ENCODE data around the gene SCARB1.
"Not testable (repeated sequence)": the region's sequence is repeated elsewhere in the genome, so short reads cannot be mapped to it uniquely, and the experiment has no call there.

Gene SCARB1

DNA sequence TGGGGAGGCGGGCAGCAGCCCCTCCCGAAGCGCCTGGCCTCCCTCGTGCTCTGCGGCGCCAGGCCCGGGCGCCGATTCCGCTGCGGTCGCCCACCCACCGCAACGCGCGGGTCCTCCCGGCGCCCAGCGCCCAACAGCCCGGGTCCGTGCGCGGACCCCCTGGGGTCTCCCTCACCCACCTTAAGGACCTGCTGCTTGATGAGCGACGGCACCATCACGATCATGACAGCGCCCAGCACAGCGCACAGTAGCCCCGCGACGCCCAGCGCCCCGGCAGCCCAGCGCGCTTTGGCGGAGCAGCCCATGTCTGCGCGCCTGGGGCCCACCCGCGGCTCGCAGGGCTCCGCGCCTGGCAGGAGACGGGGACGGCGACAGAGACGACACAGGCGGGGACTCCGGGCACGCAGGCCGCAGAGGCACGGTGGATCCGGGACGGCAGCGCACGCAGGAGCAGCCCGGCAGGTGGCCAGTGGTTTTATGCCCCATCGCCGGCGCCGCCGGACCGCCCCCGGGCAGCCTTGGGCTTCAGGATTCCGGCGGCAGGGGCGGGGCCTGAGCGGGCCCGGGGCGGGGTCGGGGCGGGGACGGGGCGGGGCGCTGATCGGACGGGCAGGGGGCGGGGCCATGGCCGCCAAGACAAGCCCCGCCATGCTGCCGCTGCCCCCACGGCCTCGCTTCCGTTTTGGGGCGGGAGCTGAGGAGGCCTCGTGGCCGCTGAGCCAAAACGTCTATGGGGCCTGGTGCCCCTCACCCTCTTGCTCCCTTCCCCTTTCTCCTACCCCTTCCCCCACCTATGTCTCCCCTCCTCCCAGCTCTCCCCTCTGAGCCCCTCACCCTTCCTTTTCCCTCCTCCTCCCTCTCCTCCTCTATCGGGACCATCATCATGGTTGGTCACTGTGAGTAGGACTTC, at the start of gene SCARB1:
SCARB1 (minus strand) TSS at position 449 of the 910 bp plus-strand sequence; CDS start at position 305, 144 bp downstream.
- peak; percentile 87 for DNase-seq
- Histone ChIP-seq H3K4me2 (ENCODE audit: insufficient read depth, low read length) (peak within 1 kb of the TSS; percentile 91), H3K79me2 (ENCODE audit: insufficient read depth, low read length) (peaks cover 18% of the 10 kb centered on the region), H3K27ac (ENCODE audit: low read length) (peak within 1 kb of the TSS; percentile 87), H3K36me3 (ENCODE audit: insufficient read depth, low read length) (peaks cover 10% of the 10 kb centered on the region), H3K4me3 (ENCODE audit: low read depth in 1 of 2, low read length in 2 of 2) (peak within 1 kb of the TSS; percentile 63 to 88), H3K9ac (ENCODE audit: low read depth, low read length) (peak within 1 kb of the TSS; percentile 78), H4K20me1 (ENCODE audit: insufficient read depth, low read length) (peaks cover 10% of the 10 kb centered on the region; the same call in 1 of the 2 replicates), H3K27me3 (ENCODE audit: insufficient read depth, low read length, poor library complexity) (no peaks in the 10 kb centered on the region), H2AFZ (ENCODE audit: low read depth, low read length) (peak within 1 kb of the TSS; percentile 95), H3K9me3 (ENCODE audit: insufficient read depth, low read length, severe bottlenecking) (no peaks in the 10 kb centered on the region), H3K4me1 (ENCODE audit: insufficient read depth, low read length) (peaks cover 32% of the 10 kb centered on the region)
- TF ChIP-seq EZH2 (IDR thresholded peaks at IDR 0.05; ENCODE audit: borderline replicate concordance, low read depth, low read length, severe bottlenecking) = no peak
- TF ChIP-seq, protein P1, sequence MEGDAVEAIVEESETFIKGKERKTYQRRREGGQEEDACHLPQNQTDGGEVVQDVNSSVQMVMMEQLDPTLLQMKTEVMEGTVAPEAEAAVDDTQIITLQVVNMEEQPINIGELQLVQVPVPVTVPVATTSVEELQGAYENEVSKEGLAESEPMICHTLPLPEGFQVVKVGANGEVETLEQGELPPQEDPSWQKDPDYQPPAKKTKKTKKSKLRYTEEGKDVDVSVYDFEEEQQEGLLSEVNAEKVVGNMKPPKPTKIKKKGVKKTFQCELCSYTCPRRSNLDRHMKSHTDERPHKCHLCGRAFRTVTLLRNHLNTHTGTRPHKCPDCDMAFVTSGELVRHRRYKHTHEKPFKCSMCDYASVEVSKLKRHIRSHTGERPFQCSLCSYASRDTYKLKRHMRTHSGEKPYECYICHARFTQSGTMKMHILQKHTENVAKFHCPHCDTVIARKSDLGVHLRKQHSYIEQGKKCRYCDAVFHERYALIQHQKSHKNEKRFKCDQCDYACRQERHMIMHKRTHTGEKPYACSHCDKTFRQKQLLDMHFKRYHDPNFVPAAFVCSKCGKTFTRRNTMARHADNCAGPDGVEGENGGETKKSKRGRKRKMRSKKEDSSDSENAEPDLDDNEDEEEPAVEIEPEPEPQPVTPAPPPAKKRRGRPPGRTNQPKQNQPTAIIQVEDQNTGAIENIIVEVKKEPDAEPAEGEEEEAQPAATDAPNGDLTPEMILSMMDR (IDR thresholded peaks at IDR 0.05; ENCODE audit: borderline replicate concordance, extremely low read depth, low read length, poor library complexity, severe bottlenecking) = no peak
- ATAC-seq (ENCODE audit: insufficient read depth, low read depth) = peak; percentile 85

DNA sequence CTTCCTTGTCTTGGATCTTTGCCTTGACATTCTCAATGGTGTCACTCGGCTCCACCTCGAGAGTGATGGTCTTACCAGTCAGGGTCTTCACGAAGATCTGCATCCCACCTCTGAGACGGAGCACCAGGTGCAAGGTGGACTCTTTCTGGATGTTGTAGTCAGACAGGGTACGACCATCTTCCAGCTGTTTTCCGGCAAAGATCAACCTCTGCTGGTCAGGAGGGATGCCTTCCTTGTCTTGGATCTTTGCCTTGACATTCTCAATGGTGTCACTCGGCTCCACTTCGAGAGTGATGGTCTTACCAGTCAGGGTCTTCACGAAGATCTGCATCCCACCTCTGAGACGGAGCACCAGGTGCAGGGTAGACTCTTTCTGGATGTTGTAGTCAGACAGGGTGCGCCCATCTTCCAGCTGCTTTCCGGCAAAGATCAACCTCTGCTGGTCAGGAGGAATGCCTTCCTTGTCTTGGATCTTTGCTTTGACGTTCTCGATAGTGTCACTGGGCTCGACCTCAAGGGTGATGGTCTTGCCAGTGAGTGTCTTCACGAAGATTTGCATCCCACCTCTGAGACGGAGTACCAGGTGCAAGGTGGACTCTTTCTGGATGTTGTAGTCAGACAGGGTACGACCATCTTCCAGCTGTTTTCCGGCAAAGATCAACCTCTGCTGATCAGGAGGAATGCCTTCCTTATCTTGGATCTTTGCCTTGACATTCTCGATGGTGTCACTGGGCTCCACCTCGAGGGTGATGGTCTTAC, 49.0 kb upstream of the SCARB1 start:
- not testable (repeated sequence) for ATAC-seq (ENCODE audit: insufficient read depth, low read depth); H3K27ac ChIP-seq (ENCODE audit: low read length); H3K9ac ChIP-seq (ENCODE audit: low read depth, low read length); H3K9me3 ChIP-seq (ENCODE audit: insufficient read depth, low read length, severe bottlenecking); H3K27me3 ChIP-seq (ENCODE audit: insufficient read depth, low read length, poor library complexity); H2AFZ ChIP-seq (ENCODE audit: low read depth, low read length); DNase-seq
- H3K79me2 ChIP-seq (ENCODE audit: insufficient read depth, low read length) = peaks cover 44% of the 10 kb centered on the region
- H4K20me1 ChIP-seq (ENCODE audit: insufficient read depth, low read length) = peaks cover 43% of the 10 kb centered on the region
- H3K4me2 ChIP-seq (ENCODE audit: insufficient read depth, low read length) = peak overlapping the region; percentile 82
- peaks cover 40% of the 10 kb centered on the region for H3K4me1 ChIP-seq (ENCODE audit: insufficient read depth, low read length)
- H3K36me3 ChIP-seq (ENCODE audit: insufficient read depth, low read length) = peaks cover 35% of the 10 kb centered on the region
- H3K4me3 ChIP-seq (ENCODE audit: low read depth in 1 of 2, low read length in 2 of 2) = peak overlapping the region in 1 of 2 experiments; percentile 73; a peak in 1 of 4 replicates

DNA sequence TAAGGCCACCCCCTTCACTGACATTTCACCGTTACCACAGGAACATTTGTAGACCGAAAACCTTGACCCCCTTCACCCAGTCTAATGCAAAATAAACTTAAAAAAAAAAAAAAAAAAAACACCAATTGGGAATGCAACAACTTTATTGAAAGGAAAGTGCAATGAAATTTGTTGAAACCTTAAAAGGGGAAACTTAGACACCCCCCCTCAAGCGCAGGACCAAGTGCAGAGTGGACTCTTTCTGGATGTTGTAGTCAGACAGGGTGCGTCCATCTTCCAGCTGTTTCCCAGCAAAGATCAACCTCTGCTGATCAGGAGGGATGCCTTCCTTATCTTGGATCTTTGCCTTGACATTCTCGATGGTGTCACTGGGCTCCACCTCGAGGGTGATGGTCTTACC, 47.9 kb upstream of the SCARB1 start:
- H2AFZ ChIP-seq (ENCODE audit: low read depth, low read length); H3K27ac ChIP-seq (ENCODE audit: low read length); H3K9me3 ChIP-seq (ENCODE audit: insufficient read depth, low read length, severe bottlenecking); H3K27me3 ChIP-seq (ENCODE audit: insufficient read depth, low read length, poor library complexity); DNase-seq; H3K9ac ChIP-seq (ENCODE audit: low read depth, low read length); ATAC-seq (ENCODE audit: insufficient read depth, low read depth); H3K4me3 ChIP-seq (ENCODE audit: low read depth in 1 of 2, low read length in 2 of 2): not testable (repeated sequence)
- Histone ChIP-seq H3K4me2 (ENCODE audit: insufficient read depth, low read length) (peak overlapping the region; percentile 37), H3K36me3 (ENCODE audit: insufficient read depth, low read length) (peaks cover 35% of the 10 kb centered on the region), H3K4me1 (ENCODE audit: insufficient read depth, low read length) (peaks cover 35% of the 10 kb centered on the region), H4K20me1 (ENCODE audit: insufficient read depth, low read length) (peaks cover 43% of the 10 kb centered on the region), H3K79me2 (ENCODE audit: insufficient read depth, low read length) (peaks cover 44% of the 10 kb centered on the region)

- no peak overlapping the region for H3K27ac ChIP-seq (ENCODE audit: low read length)
- H4K20me1 ChIP-seq (ENCODE audit: insufficient read depth, low read length) = peaks cover 43% of the 10 kb centered on the region
- H3K9me3 ChIP-seq (ENCODE audit: insufficient read depth, low read length, severe bottlenecking) = no peaks in the 10 kb centered on the region
Observed at GRCh38 chr12:124910561-124911478, 47.2 kb upstream of the SCARB1 start.

More at GRCh38 chr12:124910561-124911478, 47.2 kb upstream of the SCARB1 start:
- no peak for TF ChIP-seq EZH2 (IDR thresholded peaks at IDR 0.05; ENCODE audit: borderline replicate concordance, low read depth, low read length, severe bottlenecking)
- TF ChIP-seq, protein P1 (IDR thresholded peaks at IDR 0.05; ENCODE audit: borderline replicate concordance, extremely low read depth, low read length, poor library complexity, severe bottlenecking) = no peak
- H3K4me2 ChIP-seq (ENCODE audit: insufficient read depth, low read length) = peak overlapping the region; percentile 37
- H3K9ac ChIP-seq (ENCODE audit: low read depth, low read length) = no peak overlapping the region
- H3K79me2 ChIP-seq (ENCODE audit: insufficient read depth, low read length) = peaks cover 44% of the 10 kb centered on the region
- H3K4me1 ChIP-seq (ENCODE audit: insufficient read depth, low read length) = peaks cover 32% of the 10 kb centered on the region
- DNase-seq (no peak), ATAC-seq (ENCODE audit: insufficient read depth, low read depth) (no peak)
- no peak overlapping the region for H2AFZ ChIP-seq (ENCODE audit: low read depth, low read length)
- peaks cover 35% of the 10 kb centered on the region for H3K36me3 ChIP-seq (ENCODE audit: insufficient read depth, low read length)
- no peak overlapping the region for H3K4me3 ChIP-seq (ENCODE audit: low read depth in 1 of 2, low read length in 2 of 2)
- no peaks in the 10 kb centered on the region for H3K27me3 ChIP-seq (ENCODE audit: insufficient read depth, low read length, poor library complexity)

Data from DND-41 (cell line).